HG02623 (cell line): ENCODE data around the gene MALRD1.
"Not testable (repeated sequence)": the region's sequence is repeated elsewhere in the genome, so short reads cannot be mapped to it uniquely, and the experiment has no call there.

Experiments
- ATAC-seq: cut with Tn5 transposase; IDR thresholded peaks from one replicate; pipeline ENCODE4 v1.9.1; 2021; ENCODE audit warnings: moderate library complexity; ENCODE audit not compliant: unreplicated experiment

The MALRD1 gene

GRCh38 chr10:19764111-19764510 is 715.5 kb downstream of the MALRD1 start:
- ATAC-seq: no peak

- ATAC-seq: no peak
Measured at GRCh38 chr10:19767876-19768275, 719.3 kb downstream of the MALRD1 start.

- not testable (repeated sequence) for ATAC-seq
Measured at GRCh38 chr10:19769826-19770225, 721.2 kb downstream of the MALRD1 start.

DNA sequence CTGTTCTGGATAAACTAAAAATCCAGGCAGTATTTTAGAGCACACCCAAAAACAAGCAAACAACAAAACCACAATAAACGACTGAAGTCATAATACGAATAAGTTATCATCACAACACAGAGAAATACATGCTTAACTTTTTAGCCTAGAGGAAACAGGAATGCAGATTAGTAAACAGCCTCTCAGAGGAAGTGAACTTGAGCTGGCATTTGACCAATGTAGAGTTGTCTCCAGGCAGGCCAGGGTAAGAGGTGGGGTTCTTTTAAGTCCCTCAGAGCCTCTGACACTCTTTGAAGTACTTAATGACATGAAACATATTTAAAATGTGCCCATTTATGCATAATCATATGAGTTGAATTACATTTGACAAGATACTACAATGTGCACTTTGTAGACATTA is 724.4 kb downstream of the MALRD1 start:
- no peak for ATAC-seq

DNA sequence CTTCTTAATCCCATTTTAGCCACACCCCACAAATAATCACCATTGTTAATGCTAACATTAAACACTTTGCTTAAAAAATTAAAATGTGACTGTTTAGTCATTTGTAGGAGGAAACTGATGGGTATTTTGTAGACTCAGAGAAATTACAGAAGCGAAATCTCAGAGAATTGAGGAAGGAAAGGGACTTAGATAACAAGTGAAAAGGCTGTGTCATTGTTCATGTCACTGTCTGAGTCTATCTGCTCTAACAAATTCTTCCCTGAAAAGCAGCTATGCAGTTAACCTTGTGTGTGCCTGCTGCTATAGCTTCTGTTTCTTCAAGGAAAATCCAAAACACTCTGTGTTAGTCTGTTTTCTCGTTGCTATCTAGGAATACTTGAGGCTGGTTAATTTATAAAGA is 726.7 kb downstream of the MALRD1 start:
- no peak for ATAC-seq

DNA sequence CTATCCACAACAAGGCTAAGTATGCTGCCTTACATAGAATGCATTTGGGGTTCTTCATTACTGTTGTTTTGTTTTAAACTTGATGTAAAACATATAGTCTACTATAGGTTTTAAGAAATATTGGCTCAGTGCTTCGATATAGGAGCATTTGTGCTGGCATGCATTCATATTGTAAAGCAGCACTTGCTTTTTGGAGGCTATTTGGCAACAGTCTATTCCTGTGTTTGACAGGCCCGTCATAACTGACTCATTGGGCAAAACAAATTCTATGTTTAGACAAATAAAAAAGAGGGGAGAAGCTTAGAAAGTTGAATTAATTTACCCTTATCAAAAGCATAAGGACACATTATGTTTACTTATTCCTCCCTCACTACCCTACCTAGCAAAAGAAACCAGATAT is 729.2 kb downstream of the MALRD1 start:
- no peak for ATAC-seq

GRCh38 chr10:19778996-19779395 is 730.4 kb downstream of the MALRD1 start:
- ATAC-seq: no peak

- ATAC-seq: no peak
Measured at GRCh38 chr10:19782430-19783089, 734.0 kb downstream of the MALRD1 start.

- ATAC-seq: no peak
Measured at GRCh38 chr10:19783721-19784120, 735.1 kb downstream of the MALRD1 start.
